A673 (cell line): ENCODE data around the gene TAF6.

Experiments
- CTCF ChIP-seq: fragments of 300-800, 200-600 bp; sonication (generic); conservative IDR thresholded peaks from 2 replicates; pipeline ENCODE4 v1.5.1; 2017; ENCODE audit warnings: low read depth, mild to moderate bottlenecking, antibody characterized with exemption, low read length, moderate library complexity, mixed read lengths
- EZH2 ChIP-seq: fragments of 200-600 bp; sonication (generic); IDR thresholded peaks from 2 replicates; pipeline ENCODE4 v1.6.1; 2017; ENCODE audit warnings: borderline replicate concordance, low read depth, mild to moderate bottlenecking, mixed read lengths, antibody characterized with exemption, low read length; ENCODE audit not compliant: poor library complexity, severe bottlenecking

- TF ChIP-seq CTCF (no peak), EZH2 (no peak)
Observed at GRCh38 chr7:100167912-100168323, 48.8 kb upstream of the TAF6 start.
